HG02588 (cell line): ENCODE data around the gene NINJ2.

Source experiments
- ATAC-seq: cut with Tn5 transposase; IDR thresholded peaks from one replicate; pipeline ENCODE4 v1.9.1; 2021; ENCODE audit warnings: mild to moderate bottlenecking, moderate library complexity; ENCODE audit not compliant: unreplicated experiment

The NINJ2 gene

DNA sequence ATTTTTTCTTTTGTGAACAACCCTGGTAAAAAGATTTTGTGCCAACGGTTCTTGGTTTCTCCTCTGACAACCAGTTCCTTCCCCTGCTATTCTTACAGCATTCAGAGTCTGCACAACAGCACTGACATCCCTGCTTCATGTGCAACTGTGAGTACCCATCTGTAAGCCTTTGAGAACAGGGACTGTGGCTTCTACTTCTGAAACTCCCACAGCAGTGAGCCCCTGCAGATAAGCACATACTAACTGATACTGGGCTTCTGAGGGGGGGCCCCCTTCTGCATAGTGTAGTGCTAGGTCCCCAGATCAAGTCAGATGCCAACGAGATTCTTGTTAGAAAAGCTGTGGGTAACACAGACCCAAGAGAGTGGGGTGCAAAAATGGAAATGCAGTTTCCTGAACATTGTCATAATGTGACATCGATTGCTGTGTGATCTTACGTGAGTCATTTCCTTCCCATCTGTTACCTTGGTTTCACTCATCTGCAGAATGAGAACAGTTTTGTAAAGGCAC, 11.1 kb upstream of the NINJ2 start:
- peak; percentile 83 for ATAC-seq

DNA sequence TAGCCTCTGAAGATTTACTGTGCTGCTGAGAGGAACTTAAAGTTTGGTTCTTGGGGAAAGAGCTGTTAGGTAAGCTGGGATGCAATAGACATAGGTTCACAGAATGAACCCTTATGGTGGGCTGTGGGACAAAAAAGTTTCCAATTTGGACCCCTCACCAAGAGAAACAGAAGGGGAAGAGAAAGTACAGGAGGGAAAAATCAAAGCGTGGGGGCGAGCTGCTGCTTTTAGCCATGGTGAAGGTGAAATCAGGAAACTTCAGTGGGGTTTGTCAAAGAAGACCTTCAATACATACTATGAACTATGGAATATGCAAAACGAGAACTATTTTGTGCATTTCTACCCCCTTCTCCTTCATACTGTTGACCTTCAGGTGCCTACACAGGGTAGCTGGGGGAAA, 10.6 kb upstream of the NINJ2 start:
- peak; percentile 7 for ATAC-seq

DNA sequence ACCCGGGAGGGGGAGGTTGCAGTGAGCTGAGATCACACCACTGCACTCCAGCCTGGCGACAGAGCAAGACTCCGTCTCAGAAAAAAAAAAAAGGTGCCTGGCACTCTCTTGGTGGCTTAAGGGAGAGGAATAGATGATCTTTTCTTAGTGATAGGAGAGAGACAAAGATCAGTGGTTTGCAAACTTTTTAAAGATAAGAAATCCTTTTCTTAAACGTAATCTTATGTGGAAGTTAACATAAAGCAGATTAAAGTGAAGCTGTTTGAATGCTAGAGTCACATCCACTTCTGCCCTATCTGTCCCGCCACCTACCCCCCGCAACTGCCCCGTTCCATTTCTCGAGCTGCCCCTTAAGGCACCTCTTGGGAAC, 6.3 kb upstream of the NINJ2 start:
- no peak for ATAC-seq

DNA sequence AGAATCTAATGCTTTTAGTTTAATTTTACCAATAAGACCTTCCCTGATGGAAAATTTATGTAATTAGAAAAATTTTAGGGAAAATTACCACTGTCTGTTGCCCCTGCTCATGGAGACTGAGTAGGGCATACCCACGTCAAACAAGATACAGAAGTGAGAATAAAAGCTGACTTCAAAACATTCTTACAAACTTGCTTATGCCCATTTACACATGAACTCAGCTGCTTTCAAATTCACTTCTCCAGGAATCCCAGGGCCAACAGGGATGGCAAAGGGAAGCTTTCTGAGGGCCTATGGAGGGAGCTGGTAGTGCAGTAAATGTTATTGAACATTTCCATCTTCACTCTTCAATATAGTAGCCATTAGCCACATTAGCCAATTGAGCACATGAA, 4.8 kb upstream of the NINJ2 start:
- no peak for ATAC-seq

DNA sequence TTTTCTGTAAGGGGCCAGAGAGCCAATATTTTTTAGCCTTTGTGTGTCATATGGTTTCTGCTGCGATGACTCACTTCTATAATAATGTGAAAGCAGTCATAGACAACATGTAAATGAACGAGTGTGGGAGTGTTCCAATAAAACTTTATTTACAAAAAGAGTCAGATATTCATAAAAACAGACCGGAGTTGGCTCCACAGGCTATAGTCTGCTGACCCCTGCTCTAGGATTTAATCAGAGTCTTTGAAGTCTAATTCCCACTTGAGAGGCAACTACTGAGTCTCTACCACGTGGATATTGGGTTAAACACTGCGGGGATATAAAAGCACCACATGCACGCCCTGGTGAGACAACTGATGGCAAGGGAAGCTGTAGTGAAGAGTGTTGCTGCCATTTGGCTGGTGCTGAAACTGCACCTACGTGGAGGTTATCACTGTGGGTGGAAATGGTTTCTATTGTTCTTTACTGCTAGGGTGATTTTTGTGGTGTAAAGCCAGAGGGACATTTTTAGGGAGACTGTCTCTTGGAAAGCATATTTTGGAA, 3.6 kb upstream of the NINJ2 start:
- ATAC-seq: no peak

DNA sequence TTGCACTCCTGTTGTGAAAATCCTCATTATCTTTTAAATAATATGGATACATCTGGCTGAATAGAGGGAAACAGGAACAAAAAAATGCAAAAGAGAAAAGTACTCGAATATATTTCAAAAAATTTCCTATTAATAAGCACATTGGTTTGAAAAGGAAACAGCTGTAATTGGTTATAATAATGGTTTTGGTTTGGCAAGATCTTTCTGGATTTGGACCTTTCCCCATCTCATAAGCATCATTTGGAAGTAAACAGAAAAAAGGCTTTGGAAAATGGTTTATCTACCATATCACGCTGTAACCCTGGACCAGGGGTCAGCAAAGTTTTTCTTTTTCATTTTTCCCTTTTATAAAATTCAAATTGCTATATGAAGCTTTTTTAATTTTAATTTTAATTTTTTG, 2.8 kb upstream of the NINJ2 start:
- ATAC-seq: no peak

DNA sequence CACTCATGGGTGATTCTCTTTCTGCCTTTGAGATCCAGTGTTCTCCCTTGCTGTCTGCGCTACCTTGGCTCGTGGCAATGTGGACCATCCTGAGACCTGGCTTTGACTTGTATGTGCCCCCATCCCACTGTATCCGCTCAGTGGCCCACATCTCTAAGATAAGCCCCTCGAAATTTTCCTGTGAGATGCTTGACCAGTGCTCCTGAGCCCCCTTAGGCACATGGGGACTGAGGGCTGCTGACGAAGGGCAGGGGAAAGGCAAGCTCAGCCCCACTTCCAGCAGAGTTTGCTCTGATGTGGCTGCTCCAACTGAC, 1.5 kb upstream of the NINJ2 start:
- ATAC-seq: no peak

DNA sequence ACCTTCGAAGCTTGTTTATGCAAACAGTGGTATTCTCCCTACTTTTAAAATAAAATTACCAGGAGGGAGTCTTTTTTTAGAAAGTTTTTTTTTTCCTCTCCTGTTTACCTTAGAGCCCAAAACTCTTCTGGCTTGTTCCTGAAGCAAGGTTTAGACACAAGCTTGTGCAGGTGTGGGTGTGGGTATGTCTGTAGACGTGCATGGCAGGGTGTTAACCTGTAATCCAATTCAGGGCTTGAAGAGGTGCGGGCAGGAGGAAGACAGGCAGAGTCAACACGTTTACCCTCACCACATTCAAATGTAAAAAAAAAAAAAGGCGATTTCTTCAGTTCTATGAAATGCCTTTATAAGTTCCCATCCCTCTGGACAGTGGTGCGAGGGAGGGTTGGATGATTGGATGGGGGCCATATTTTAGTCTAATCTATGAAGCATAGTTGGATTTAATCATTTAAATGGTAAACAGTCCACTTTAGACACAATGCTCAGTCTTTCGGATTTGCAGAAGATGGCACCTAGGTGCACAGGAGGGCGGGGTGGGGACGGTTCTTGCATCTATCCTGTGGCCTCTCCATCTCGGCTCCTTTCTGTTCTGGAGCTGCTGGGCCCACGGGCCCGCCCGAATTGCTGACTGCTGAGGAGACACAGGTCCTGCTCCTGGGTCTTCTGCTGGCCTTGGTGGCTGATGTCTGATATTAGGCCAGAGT, 982 bp upstream of the NINJ2 start:
- no peak for ATAC-seq

DNA sequence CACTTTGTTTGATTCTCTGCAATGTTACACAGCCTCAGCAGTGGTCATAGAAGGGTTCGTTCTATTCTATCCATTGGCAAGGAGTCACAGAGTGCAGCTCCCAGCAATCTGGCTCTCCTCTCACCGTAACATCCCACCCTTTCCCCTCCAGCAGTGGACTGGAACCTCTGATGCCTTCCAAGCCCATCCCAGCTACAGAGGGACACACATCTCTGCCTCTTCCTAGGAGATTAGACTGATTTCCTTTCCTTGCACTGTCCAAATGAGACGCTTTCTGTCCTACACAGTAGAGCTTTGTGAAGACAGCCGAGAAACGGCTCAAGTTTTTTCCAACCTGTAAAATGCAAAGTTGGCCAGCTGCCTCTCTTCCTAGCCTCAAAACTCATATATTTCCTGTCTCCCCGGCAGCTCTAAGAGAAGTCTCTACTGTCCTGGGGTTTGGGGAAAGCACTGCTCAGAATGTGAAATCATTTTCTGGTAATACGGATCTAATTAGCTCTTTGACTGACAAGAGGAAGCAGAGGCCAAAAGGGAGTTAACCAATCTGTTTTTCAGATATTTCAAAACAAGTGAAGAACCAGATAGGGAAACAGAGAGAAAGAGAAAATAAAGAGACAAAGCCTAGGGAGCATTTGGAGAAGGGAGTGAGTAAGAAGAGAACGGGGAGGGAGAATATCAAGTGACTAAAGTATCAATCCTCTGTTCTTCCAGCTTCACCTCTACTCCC, 516 bp downstream of the NINJ2 start:
- ATAC-seq: no peak

DNA sequence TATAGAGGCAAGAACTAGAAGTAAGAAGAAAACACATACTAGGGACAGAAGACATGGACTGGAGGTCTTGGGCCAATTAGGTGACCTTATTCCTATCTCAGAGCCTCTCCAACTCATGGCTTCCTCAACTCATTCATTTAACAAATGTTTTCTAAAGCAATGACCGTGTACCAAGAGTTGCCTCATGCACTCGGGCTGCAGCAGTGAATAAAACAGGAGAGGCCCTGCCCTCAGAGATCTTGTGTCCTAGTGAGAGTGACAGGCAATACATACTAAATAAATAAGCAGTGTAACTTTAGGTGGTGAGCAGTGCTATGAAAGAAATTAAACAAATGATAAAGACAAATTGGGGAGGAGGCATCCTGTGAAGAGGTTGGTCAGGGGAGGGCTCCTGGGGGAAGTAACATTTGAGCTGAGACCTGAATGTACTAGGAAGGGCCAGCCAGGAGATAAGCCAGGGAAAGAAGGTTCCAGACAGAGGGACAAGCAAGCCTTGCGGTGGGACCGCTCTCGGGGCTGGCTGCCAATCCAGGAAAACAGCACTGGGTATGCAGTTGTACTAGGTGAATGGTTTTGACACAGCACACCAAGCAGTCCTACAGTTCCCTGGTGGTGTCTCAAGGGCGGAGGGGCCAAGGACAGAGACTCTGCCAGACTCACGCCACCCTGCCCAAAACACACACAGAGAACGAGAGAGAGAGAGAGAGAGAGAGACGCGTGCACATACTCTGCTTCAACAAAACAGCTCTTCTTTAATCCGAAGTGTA, 1.3 kb downstream of the NINJ2 start:
- ATAC-seq: no peak

DNA sequence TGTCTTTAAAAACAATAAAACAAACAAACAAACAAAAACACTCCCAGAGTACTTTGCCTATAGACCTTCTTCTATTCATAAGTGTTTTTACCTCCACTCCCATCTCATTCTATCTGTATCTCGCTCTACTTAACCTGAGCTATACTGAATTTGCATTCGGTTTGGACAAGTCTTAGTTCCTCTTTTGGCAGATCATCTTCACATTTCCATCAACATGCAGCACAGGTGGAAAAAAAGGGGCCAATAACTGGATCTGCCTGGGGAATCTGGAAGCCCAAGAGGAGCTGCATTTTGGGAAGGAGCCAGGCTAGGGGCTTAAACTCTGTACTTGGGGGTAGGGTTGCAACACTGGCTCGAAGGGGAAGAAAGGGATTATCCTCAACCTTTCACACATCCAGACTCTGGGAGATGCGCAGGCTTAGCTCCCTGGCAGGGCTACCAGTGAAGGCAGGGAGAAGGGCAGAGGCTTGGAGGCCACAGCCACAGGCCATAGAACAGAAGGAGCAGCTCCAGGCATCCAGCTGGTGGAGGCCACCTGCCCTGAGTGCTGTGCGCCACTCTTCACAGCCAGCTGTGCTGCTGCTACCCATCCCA, 4.1 kb downstream of the NINJ2 start:
- peak; percentile 47 for ATAC-seq

DNA sequence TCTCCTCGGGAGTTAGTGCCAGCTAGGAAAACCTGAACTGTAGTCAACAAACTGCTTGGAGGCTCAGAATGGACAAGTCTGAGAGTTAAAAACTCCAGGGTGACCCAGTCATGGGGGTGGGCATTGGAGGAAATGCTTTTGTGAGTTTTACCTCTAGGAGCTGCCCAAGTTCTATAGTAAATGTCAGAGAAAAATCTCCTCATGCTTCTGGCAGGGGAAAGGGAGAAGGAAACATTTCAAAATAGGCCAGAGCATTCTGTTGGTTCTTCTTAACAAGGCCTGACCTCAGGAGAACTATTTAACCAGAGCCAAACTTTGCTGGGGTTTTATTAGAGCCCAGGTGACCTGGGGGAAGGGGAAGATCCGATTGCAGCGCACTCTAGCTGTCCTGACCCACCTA, 12.3 kb downstream of the NINJ2 start:
- ATAC-seq: no peak

DNA sequence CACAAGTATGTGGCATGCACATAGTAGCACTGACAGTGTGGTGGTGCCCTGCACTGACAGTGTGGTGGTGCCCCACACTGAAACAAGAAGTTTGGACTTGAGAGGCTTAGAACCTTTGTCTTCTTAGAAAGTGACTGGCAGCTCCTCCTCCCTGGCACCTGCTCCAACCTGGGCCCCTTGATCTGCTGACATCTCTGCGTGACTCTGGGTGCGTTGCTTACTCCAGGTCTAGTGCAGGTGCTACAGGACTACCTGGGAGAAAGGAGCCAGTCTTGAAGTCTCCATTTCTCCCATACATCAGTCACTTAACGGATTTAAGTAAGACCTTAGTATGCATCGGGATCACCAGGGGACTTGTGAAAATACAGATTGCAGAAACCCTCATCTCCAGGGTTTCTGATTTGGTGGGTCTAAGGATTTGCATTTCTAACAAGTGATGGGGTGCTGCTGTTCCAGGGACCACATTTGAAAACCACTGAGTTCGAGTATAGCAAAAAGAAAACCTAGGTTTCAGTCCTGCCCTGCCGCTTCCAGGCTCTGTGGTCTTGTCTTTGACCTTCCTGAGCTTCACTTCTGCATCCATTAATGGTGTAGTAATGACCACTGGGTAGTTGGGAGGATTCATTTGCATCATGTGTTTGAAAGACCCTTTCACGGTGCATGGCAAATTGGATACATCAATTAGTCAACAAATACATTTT, 15.7 kb downstream of the NINJ2 start:
- no peak for ATAC-seq

DNA sequence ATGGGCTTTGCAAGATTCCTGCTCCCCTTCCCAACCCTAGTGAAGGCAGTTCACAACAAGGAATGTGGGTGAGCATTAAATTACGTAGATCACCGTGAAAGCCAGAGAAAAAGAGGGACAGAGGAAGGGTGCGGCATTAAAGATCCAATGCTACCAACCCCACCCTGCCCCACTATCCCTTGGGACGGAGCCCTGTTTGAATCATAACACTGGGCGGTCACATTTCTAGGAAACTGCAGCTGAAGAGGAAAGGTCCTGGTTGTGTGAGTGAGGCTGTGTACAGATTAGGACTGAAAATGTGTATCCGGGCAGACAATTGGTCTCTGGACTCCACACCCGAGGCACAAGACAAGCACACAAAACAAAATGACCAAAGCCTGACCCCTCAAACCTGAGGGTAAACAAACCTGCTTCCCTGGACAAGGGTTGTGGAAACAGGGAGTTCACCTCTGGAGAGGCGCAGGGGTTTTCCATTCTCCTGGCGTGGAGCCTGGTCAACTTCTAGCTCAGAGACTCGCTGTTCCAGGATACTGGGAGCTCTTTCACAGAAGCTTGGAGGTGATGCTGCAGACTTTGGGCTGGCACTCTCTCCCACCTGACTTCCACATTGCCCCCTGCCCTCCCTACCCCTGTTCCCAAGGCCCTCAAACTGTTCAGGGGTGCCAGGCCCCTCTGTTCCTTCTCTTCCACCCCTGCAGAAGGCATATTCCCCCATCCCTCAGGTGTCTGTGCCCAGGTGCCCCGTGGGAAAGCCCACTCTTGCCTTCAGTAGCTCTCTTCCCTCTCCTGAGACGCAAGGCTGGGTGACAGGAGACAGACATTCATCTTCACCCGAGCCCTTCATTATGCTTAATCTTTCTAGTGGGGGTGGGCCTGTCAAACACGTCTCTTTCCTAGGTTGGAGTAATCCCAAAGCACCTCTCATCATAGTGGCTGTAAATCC, 16.5 kb downstream of the NINJ2 start:
- no peak for ATAC-seq

DNA sequence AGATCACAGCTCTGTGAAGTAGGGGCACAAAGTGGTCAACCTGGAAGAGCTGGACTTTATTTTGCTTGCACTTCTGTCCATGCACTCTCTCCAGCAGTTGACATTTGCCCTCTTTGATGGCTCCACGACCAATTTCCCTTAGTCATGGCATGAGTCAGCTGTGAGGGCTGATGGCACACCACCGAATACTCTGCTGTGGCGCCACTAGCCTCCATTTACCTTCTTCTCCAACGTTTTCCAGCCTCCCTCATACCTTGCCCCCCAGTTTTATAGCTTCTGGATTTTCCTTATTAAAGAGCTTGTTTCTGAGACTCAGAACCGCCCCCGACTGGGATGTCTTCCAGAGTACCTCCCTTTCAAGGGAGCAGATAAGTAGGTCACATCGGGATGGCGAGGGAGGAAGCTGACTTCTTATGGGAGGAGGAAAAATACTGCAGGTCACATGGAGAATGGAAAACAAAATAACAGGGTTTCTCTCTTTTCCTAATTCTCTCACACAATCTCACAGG, 17.6 kb downstream of the NINJ2 start:
- ATAC-seq: no peak

DNA sequence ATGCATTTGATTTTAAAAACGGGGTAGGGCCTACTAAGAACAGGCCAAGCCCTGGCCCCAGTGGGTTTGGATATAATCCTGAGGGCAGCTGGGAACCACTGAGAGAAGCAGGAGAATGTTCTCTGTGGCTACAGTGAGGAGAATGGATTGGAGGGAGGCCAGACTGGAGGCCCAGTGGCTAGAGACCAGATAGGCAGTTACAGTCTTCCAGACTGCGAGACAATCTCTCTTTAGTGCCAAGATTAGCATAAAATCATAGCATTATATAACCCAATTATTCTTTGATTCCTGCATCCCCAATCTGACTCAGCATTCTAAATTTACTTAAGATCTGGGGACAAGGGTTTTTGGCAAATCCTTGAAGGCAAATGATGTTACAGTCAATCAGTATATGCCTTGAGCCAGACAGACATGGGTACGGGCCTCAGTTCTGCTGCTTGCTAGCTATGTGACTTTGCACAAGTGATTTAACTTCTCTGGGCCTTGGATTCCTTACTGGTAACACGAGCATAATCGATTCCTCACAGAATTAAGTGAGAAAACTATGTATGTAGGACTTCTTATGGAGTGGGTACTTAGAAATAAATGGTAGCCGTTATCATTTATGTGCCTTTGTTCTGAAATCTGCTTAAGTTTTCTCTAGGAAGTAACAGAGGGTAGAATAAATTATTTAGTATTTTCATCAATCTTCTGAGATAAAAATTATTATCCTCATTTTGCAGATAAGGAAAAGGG, 18.3 kb downstream of the NINJ2 start:
- no peak for ATAC-seq

DNA sequence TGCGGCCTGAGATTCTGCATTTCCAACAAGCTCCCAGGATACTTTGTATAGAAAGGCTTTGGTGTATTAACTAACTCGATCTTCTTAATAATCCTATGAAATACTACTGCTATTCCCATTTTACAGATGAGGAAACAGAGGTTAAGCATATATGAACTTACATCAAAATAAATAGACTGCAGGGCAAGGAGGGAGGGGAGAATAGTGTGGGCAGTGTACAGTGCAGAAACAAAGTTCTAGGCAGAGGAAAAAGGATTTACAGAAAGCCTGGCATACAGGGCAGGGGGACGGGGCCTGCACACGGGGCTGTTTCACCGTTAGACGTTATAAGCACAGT, 19.0 kb downstream of the NINJ2 start:
- no peak for ATAC-seq

DNA sequence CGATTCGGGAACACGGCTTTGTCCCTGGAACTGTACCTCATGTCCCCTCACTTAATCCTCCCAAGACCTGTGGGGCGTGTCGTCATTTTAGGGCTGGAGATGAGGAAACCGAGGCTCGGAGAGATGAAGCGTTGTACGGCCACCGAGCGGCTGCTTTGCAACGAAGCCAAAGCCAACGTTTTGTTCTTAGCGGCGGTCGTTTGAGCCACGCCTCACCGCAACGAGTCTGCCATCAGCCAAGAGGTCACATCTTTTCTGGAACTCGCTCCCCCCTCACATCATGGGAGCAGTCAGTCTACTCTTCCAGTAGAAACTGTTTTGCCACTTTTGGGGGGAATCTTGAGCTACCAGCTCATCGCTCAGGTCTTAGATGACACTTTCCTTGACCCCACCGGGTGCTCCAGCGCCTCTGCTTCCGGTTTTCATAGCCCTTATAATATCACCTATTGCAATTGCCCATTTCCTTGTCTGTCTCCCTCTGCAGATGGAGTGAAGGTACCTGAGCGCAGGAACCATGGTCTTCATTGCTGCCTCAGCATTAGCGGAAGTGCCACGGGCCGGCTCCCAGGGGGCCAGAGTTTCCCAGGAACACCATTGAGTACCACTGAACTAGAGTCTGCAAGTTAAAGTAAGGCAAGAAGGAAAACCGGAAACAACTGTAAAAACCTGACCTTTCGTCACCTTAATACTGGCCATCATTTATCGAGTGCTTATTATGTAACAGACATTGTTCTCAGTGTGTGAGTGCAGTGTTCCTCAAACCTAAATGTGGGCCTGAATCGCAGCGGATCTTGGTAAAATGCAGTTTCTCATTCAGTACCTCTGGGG, 19.6 kb downstream of the NINJ2 start:
- no peak for ATAC-seq
